Measurements from ENCODE around the gene PARD3.
"Not testable (repeated sequence)": the region's sequence is repeated elsewhere in the genome, so short reads cannot be mapped to it uniquely, and the experiment has no call there.

DNA sequence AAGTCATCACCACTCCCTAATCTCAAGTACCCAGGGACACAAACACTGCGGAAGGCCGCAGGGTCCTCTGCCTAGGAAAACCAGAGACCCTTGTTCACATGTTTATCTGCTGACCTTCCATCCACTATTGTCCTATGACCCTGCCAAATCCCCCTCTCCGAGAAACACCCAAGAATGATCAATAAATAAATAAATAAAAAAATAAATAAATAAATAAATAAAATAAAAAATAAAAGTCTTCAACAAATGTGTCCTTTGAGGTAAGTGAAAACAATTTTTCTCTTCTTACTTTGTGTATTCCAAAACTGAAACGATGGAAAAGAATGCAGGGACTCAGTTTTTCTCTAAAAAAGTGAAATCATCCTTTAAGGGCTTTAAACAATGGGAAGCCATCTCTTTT lies 461.6 kb downstream of the PARD3 start:
- TF ChIP-seq, protein P1, sequence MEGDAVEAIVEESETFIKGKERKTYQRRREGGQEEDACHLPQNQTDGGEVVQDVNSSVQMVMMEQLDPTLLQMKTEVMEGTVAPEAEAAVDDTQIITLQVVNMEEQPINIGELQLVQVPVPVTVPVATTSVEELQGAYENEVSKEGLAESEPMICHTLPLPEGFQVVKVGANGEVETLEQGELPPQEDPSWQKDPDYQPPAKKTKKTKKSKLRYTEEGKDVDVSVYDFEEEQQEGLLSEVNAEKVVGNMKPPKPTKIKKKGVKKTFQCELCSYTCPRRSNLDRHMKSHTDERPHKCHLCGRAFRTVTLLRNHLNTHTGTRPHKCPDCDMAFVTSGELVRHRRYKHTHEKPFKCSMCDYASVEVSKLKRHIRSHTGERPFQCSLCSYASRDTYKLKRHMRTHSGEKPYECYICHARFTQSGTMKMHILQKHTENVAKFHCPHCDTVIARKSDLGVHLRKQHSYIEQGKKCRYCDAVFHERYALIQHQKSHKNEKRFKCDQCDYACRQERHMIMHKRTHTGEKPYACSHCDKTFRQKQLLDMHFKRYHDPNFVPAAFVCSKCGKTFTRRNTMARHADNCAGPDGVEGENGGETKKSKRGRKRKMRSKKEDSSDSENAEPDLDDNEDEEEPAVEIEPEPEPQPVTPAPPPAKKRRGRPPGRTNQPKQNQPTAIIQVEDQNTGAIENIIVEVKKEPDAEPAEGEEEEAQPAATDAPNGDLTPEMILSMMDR (IDR thresholded peaks at IDR 0.05): not testable (repeated sequence)
- not testable (repeated sequence) for TF ChIP-seq EP300 (IDR thresholded peaks at IDR 0.05; ENCODE audit: low read depth); POLR2AphosphoS5 (IDR thresholded peaks at IDR 0.05)
